Ovary (tissue), 3 donors: ENCODE results near the gene SHISA2.

Experiments
- EP300 ChIP-seq: sonication (generic); formaldehyde crosslinking; IDR thresholded peaks from one replicate; pipeline ENCODE4 v1.6.1; 2017; ENCODE audit warnings: antibody characterized with exemption
- POLR2A ChIP-seq: fragments of 450-650 bp; IDR thresholded peaks from one replicate; pipeline ENCODE4 v1.6.1; 2017; ENCODE audit warnings: antibody characterized with exemption, mild to moderate bottlenecking, moderate library complexity
- TF ChIP-seq, protein P1 (sequence below), 3 donors: fragments of 450-650 bp in 2 of 3; fragments of 200-600 bp in 1 of 3; IDR thresholded peaks; one replicate each; pipeline versions ENCODE4 v1.5.1 to v1.8.0; 2016 to 2022; ENCODE audit warnings: antibody characterized with exemption in 3 of 3, mild to moderate bottlenecking in 1 of 3
- donor health status: DM: no; HTN: no; CAD: no.

DNA sequence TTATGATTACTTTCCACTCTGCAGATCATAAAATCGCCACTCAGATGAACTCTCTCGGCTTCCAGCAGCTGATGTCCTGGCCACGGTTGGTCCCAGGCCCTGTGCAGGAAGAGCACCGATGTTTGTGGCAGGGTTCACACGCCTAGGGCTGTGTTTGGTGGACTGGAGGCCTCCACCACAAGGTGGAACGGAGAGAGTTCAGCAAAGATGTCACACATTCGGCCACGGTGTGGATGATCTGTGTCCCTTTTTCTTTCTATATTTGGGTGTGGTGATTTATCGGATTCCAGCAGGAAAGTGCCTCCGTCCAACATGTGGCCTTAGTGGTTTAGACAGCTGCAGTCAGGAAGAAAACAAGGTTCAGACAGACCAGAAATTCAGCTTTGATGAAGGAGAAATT lies 521 bp upstream of the SHISA2 start:
- no peak for TF ChIP-seq POLR2A
- TF ChIP-seq, protein P1, sequence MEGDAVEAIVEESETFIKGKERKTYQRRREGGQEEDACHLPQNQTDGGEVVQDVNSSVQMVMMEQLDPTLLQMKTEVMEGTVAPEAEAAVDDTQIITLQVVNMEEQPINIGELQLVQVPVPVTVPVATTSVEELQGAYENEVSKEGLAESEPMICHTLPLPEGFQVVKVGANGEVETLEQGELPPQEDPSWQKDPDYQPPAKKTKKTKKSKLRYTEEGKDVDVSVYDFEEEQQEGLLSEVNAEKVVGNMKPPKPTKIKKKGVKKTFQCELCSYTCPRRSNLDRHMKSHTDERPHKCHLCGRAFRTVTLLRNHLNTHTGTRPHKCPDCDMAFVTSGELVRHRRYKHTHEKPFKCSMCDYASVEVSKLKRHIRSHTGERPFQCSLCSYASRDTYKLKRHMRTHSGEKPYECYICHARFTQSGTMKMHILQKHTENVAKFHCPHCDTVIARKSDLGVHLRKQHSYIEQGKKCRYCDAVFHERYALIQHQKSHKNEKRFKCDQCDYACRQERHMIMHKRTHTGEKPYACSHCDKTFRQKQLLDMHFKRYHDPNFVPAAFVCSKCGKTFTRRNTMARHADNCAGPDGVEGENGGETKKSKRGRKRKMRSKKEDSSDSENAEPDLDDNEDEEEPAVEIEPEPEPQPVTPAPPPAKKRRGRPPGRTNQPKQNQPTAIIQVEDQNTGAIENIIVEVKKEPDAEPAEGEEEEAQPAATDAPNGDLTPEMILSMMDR (IDR thresholded peaks at IDR 0.05), result no peak
- TF ChIP-seq EP300, result no peak
